ENCODE data around the gene PRKCE. TPM values are rescaled to one million over a fixed set of nuclear protein-coding genes. Genes with fewer than 3 reads are reported as not detected.

Gene PRKCE
- total RNA-seq, 4 donors from 2014 or later, result 5.9 to 21.2 (median 18.5) TPM

GRCh38 chr2:45649858-45650811, 1.3 kb upstream of the PRKCE start:
- H3K4me1 ChIP-seq, result peaks cover 0 to 58% (median 11%) of the 10 kb centered on the region in 3 donors
- H3K27me3 ChIP-seq, result no peaks in the 10 kb centered on the region
- no peaks in the 10 kb centered on the region for H3K9me3 ChIP-seq
- peak overlapping the region; percentile 74 to 97 for H3K4me3 ChIP-seq
- 0 to 1% methylated on average over 8 to 15 of the region's 66 CpGs for WGBS, 2 donors (ENCODE audit: low coverage in 1 of 2)
- H3K36me3 ChIP-seq, result no peaks in the 10 kb centered on the region
- H3K27ac ChIP-seq, result peak overlapping the region; percentile 95 to 100 (median 100)
- TF ChIP-seq POLR2AphosphoS5 (IDR thresholded peaks at IDR 0.05), result peak; percentile 73
- peak in 1 of 4 experiments; percentile 19 for TF ChIP-seq CTCF (IDR thresholded peaks at IDR 0.05)
- peak in 1 of 2 donors; percentile 23 for TF ChIP-seq POLR2A (IDR thresholded peaks at IDR 0.05)
- no peak for TF ChIP-seq EP300 (IDR thresholded peaks at IDR 0.05)
- peak; percentile 63 for ATAC-seq

- peak; percentile 98 for TF ChIP-seq POLR2AphosphoS5 (IDR thresholded peaks at IDR 0.05)
- TF ChIP-seq POLR2A (IDR thresholded peaks at IDR 0.05), result peak; percentile 71 to 89
- TF ChIP-seq CTCF (IDR thresholded peaks at IDR 0.05), result peak in 3 of 4 experiments; percentile 54 to 75 (median 70)
- no peak for TF ChIP-seq EP300 (IDR thresholded peaks at IDR 0.05)
- Histone ChIP-seq H3K36me3 (no peaks in the 10 kb centered on the region), H3K4me3 (peak overlapping the region; percentile 74 to 97), H3K27ac (peak overlapping the region; percentile 95 to 100 (median 100)), H3K27me3 (no peaks in the 10 kb centered on the region), H3K9me3 (no peaks in the 10 kb centered on the region), H3K4me1 (peaks cover 0 to 63% (median 11%) of the 10 kb centered on the region in 3 donors)
- no CpG with 5 or more reads among the region's 79 CpGs for WGBS, 2 donors (ENCODE audit: low coverage in 1 of 2)
- peak; percentile 90 for ATAC-seq
Observed at GRCh38 chr2:45650851-45651414, 542 bp upstream of the PRKCE start.

- TF ChIP-seq CTCF (IDR thresholded peaks at IDR 0.05) (no peak), POLR2A (IDR thresholded peaks at IDR 0.05) (no peak), EP300 (IDR thresholded peaks at IDR 0.05) (no peak), POLR2AphosphoS5 (IDR thresholded peaks at IDR 0.05) (no peak)
- H3K27ac ChIP-seq, result peak overlapping the region; percentile 82 to 100 (median 100)
- peak overlapping the region; percentile 74 to 97 for H3K4me3 ChIP-seq
- H3K4me1 ChIP-seq, result peaks cover 0 to 74% (median 11%) of the 10 kb centered on the region in 3 donors
- ATAC-seq, result no peak
- H3K27me3 ChIP-seq, result no peaks in the 10 kb centered on the region
- 0% methylated on average over 1 to 11 of the region's 53 CpGs for WGBS, 2 donors (ENCODE audit: low coverage in 1 of 2)
- H3K36me3 ChIP-seq, result no peaks in the 10 kb centered on the region
- H3K9me3 ChIP-seq, result no peaks in the 10 kb centered on the region
Observed at GRCh38 chr2:45652090-45653031, 886 bp downstream of the PRKCE start.

- Histone ChIP-seq H3K27ac (peak overlapping the region in 1 of 4 donors; percentile 100), H3K27me3 (no peaks in the 10 kb centered on the region), H3K36me3 (no peaks in the 10 kb centered on the region), H3K4me3 (peak overlapping the region; percentile 74 to 97), H3K4me1 (peaks cover 0 to 74% (median 11%) of the 10 kb centered on the region in 3 donors), H3K9me3 (no peaks in the 10 kb centered on the region)
- ATAC-seq, result no peak
- TF ChIP-seq POLR2A (IDR thresholded peaks at IDR 0.05) (no peak), CTCF (IDR thresholded peaks at IDR 0.05) (no peak), EP300 (IDR thresholded peaks at IDR 0.05) (no peak), POLR2AphosphoS5 (IDR thresholded peaks at IDR 0.05) (no peak)
- 65 to 68% methylated on average over 4 to 5 of the region's 5 CpGs for WGBS, 2 donors (ENCODE audit: low coverage in 1 of 2)
Observed at GRCh38 chr2:45653122-45653913, 1.8 kb downstream of the PRKCE start.
